K562 (cell line): ENCODE measurements around the gene MZB1. TPM values are rescaled to one million over a fixed set of nuclear protein-coding genes. Genes with fewer than 3 reads are reported as not detected.

ENCODE experiments used
- KDM4B ChIP-seq, 2 experiments: fragments of 450-650 bp in 1 of 2; sonication (generic) in 1 of 2; IDR thresholded peaks; 2 replicates each; pipeline ENCODE4 v1.6.1; 2016 to 2017; ENCODE audit warnings: borderline replicate concordance in 2 of 2, antibody characterized with exemption in 1 of 2, low read depth in 1 of 2, mild to moderate bottlenecking in 1 of 2
- L3MBTL2 ChIP-seq: fragments of 450-650 bp; IDR thresholded peaks from 2 replicates; pipeline ENCODE4 v1.6.1; 2016; ENCODE audit warnings: mild to moderate bottlenecking, moderate library complexity
- LCOR ChIP-seq: sonication (generic); formaldehyde crosslinking; IDR thresholded peaks from 2 replicates; pipeline ENCODE4 v1.8.0; 2022; ENCODE audit warnings: mild to moderate bottlenecking, missing genetic modification reagents
- MGA ChIP-seq: fragments of 450-650 bp; IDR thresholded peaks from 2 replicates; pipeline ENCODE4 v1.6.1; 2016; ENCODE audit warnings: mild to moderate bottlenecking, moderate library complexity
- POLR2A ChIP-seq: fragments of 450-650 bp; conservative IDR thresholded peaks from 2 replicates; pipeline ENCODE4 v1.6.1; 2016
- RBFOX2 ChIP-seq: fragments of 200-400 bp; formaldehyde crosslinking; IDR thresholded peaks from 2 replicates; pipeline ENCODE4 v1.6.1; 2017; ENCODE audit warnings: low read depth, mild to moderate bottlenecking, low read length, moderate library complexity
- ZBTB7A ChIP-seq: IDR thresholded peaks from 2 replicates; pipeline ENCODE4 v1.6.1; 2011; ENCODE audit warnings: low read depth, mild to moderate bottlenecking, low read length, moderate library complexity, borderline replicate concordance; ENCODE audit not compliant: control insufficient read depth
- polyA plus RNA-seq, 8 experiments: library from polyadenylated mRNA; depleted of rRNA in 4 of 8; stranded (reverse) in 5 of 8; unstranded in 3 of 8; fragments of >200 nt; fragmentation: Nextera tagmentation in 2 of 8; fragmentation: Illumina TruSeq in 1 of 8; extraction: Ambion mirVana in 2 of 8; extraction: Trizol in 1 of 8; gene quantifications; 2 replicates each; pipeline versions ENCODE4 v1.2.1 to v1.2.3, GENCODE V29; 2011 to 2014; ENCODE audit warnings: inconsistent platforms in 1 of 8, missing spikeins in 1 of 8
- total RNA-seq, 7 experiments: library from RNA; depleted of rRNA in 6 of 7; stranded (reverse); fragments of >200 nt in 6 of 7; fragmentation: Illumina TruSeq in 2 of 7; extraction: Trizol in 2 of 7; gene quantifications; 2 replicates each; pipeline versions ENCODE4 v1.2.1 to v1.2.3, GENCODE V29; 2011 to 2021; ENCODE audit warnings: low replicate concordance in 1 of 7
- TF ChIP-seq, protein P1 (sequence below): fragments of 250-450 bp; sonication (Bioruptor Pico); IDR thresholded peaks from 2 replicates; pipeline ENCODE4 v1.8.0; 2022; ENCODE audit warnings: inconsistent platforms, mild to moderate bottlenecking, moderate library complexity, borderline replicate concordance
- TF ChIP-seq, protein P2 (sequence below): fragments of 250-450 bp; sonication (Bioruptor Pico); IDR thresholded peaks from 2 replicates; pipeline ENCODE4 v1.8.0; 2021; ENCODE audit warnings: moderate library complexity, mild to moderate bottlenecking, inconsistent platforms
- TF ChIP-seq, protein P3 (sequence below): fragments of 450-650 bp; IDR thresholded peaks from 2 replicates; pipeline ENCODE4 v1.6.1; 2016; ENCODE audit warnings: antibody characterized with exemption

Gene MZB1
- total and polyA plus RNA-seq, 9 of the 15 experiments (the other 6 are each of a cell fraction or from before 2014, with no cell fraction given) = 0.13 to 0.31 TPM; not detected in 7

- peak; percentile 82; the same call in 1 of the 2 replicates for TF ChIP-seq LCOR (CRISPR knock-in tag)
- peak; percentile 96 for TF ChIP-seq ZBTB7A
- TF ChIP-seq MGA = peak; percentile 66
- TF ChIP-seq, protein P1, sequence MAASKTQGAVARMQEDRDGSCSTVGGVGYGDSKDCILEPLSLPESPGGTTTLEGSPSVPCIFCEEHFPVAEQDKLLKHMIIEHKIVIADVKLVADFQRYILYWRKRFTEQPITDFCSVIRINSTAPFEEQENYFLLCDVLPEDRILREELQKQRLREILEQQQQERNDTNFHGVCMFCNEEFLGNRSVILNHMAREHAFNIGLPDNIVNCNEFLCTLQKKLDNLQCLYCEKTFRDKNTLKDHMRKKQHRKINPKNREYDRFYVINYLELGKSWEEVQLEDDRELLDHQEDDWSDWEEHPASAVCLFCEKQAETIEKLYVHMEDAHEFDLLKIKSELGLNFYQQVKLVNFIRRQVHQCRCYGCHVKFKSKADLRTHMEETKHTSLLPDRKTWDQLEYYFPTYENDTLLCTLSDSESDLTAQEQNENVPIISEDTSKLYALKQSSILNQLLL = no peak
- TF ChIP-seq, protein P2, sequence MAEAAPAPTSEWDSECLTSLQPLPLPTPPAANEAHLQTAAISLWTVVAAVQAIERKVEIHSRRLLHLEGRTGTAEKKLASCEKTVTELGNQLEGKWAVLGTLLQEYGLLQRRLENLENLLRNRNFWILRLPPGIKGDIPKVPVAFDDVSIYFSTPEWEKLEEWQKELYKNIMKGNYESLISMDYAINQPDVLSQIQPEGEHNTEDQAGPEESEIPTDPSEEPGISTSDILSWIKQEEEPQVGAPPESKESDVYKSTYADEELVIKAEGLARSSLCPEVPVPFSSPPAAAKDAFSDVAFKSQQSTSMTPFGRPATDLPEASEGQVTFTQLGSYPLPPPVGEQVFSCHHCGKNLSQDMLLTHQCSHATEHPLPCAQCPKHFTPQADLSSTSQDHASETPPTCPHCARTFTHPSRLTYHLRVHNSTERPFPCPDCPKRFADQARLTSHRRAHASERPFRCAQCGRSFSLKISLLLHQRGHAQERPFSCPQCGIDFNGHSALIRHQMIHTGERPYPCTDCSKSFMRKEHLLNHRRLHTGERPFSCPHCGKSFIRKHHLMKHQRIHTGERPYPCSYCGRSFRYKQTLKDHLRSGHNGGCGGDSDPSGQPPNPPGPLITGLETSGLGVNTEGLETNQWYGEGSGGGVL (CRISPR knock-in tag) = no peak
- TF ChIP-seq, protein P3, sequence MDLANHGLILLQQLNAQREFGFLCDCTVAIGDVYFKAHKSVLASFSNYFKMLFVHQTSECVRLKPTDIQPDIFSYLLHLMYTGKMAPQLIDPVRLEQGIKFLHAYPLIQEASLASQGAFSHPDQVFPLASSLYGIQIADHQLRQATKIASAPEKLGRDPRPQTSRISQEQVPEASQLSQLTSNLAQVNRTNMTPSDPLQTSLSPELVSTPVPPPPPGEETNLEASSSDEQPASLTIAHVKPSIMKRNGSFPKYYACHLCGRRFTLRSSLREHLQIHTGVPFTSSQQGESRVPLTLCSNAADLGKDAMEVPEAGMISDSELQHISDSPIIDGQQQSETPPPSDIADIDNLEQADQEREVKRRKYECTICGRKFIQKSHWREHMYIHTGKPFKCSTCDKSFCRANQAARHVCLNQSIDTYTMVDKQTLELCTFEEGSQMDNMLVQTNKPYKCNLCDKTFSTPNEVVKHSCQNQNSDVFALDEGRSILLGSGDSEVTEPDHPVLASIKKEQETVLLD = no peak
- TF ChIP-seq L3MBTL2 = peak; percentile 92
- peak; percentile 88 for TF ChIP-seq RBFOX2
- TF ChIP-seq POLR2A = peak; percentile 70
- TF ChIP-seq KDM4B (IDR thresholded peaks at IDR 0.05; ENCODE audit: borderline replicate concordance in 2 of 2, low read depth in 1 of 2) = peak in 1 of 2 experiments; percentile 57; a peak in 1 of 4 replicates
Measured at GRCh38 chr5:139403787-139404483, 14.2 kb upstream of the MZB1 start, which contains the start of gene SPATA24 (continued).
